Activated B cell treated with CpG ODN at 0.5 μM for 24 hours (primary cell): ENCODE results near the gene HNRNPH3. TPM values are rescaled to one million over a fixed set of nuclear protein-coding genes. Genes with fewer than 3 reads are reported as not detected.

Source experiments
- ATAC-seq: fragments of 200-7000 bp; cut with Tn5 transposase; one replicate; pipeline ENCODE4 v1.10.0; 2021; ENCODE audit warnings: low read depth, mild to moderate bottlenecking, moderate library complexity
- CTCF ChIA-PET: fragments of 350-600 bp; sonication (Branson Sonifier 250); formaldehyde crosslinking; loops from one replicate; lab custom pipeline; 2021; ENCODE audit warnings: antibody characterized with exemption; lab: Charles Lee
- POLR2A ChIA-PET: fragments of 350-600 bp; sonication (Branson Sonifier 250); formaldehyde crosslinking; loops from one replicate; lab custom pipeline; 2021; ENCODE audit warnings: antibody characterized with exemption; lab: Charles Lee
- DNase-seq: peaks from one replicate; pipeline ENCODE4 v3.0.0; 2022
- H3K27ac Mint-ChIP-seq: one replicate; pipeline ENCODE4 v1.8.0; 2020; ENCODE audit warnings: mixed read lengths
- H3K27me3 Mint-ChIP-seq: one replicate; pipeline ENCODE4 v1.8.0; 2021; ENCODE audit warnings: mixed read lengths
- H3K36me3 Mint-ChIP-seq: one replicate; pipeline ENCODE4 v1.8.0; 2021; ENCODE audit warnings: low read depth, mixed read lengths
- H3K4me1 Mint-ChIP-seq: one replicate; pipeline ENCODE4 v1.8.0; 2021; ENCODE audit warnings: mixed read lengths
- H3K4me3 Mint-ChIP-seq: one replicate; pipeline ENCODE4 v1.8.0; 2020; ENCODE audit warnings: mild to moderate bottlenecking, mixed read lengths
- H3K9me3 Mint-ChIP-seq: one replicate; pipeline ENCODE4 v1.8.0; 2020; ENCODE audit warnings: mixed read lengths
- CTCF ChIP-seq: fragments of 200-600 bp; IDR thresholded peaks from one replicate; pipeline ENCODE4 v1.8.0; 2022; ENCODE audit warnings: antibody characterized with exemption, mild to moderate bottlenecking
- intact Hi-C: fragments of 100-400 bp; cut with micrococcal nuclease; formaldehyde crosslinking; loops from one replicate; pipeline ENCODE4 v1.15.1; 2024
- total RNA-seq: library from RNA; stranded (reverse); gene quantifications from 2 replicates; pipeline ENCODE4 v1.2.3, GENCODE V29; 2022

The HNRNPH3 gene
- total RNA-seq, 1 donor from 2014 or later = 113 TPM

GRCh38 chr10:68362590-68362989 is 30.7 kb downstream of the HNRNPH3 start:
- ATAC-seq = no peak
- no peak for TF ChIP-seq CTCF
- Mint-ChIP-seq H3K9me3 (no peaks in the 10 kb centered on the region), H3K4me3 (no peak overlapping the region), H3K27me3 (no peaks in the 10 kb centered on the region), H3K4me1 (peaks cover 5% of the 10 kb centered on the region), H3K36me3 (peaks cover 32% of the 10 kb centered on the region), H3K27ac (peak overlapping the region; percentile 18)
- intact Hi-C loops = no loop called here
- POLR2A ChIA-PET = interaction anchor here (0.6 to 1.4 kb wide), 2 partner anchors 31 to 141 kb away, joined by 5 to 6 read pairs; partner anchors contain the start of gene HNRNPH3
- DNase-seq = no peak
- CTCF ChIA-PET = no interaction called here

GRCh38 chr10:68364101-68364886 is 32.4 kb downstream of the HNRNPH3 start:
- no peak for TF ChIP-seq CTCF
- intact Hi-C loops = no loop called here
- POLR2A ChIA-PET = interaction anchor here (1.4 kb wide), 1 partner anchor 32 kb away, joined by 5 read pairs; the partner anchor contains the start of gene HNRNPH3
- no peaks in the 10 kb centered on the region for H3K9me3 Mint-ChIP-seq
- ATAC-seq = no peak
- DNase-seq = no peak
- H3K4me1 Mint-ChIP-seq = peaks cover 5% of the 10 kb centered on the region
- H3K4me3 Mint-ChIP-seq = no peak overlapping the region
- CTCF ChIA-PET = interaction anchor here (0.9 kb wide), 1 partner anchor 43 kb away, joined by 3 read pairs; the partner anchor contains the start of gene RUFY2
- no peak overlapping the region for H3K27ac Mint-ChIP-seq
- peaks cover 35% of the 10 kb centered on the region for H3K36me3 Mint-ChIP-seq
- no peaks in the 10 kb centered on the region for H3K27me3 Mint-ChIP-seq

DNA sequence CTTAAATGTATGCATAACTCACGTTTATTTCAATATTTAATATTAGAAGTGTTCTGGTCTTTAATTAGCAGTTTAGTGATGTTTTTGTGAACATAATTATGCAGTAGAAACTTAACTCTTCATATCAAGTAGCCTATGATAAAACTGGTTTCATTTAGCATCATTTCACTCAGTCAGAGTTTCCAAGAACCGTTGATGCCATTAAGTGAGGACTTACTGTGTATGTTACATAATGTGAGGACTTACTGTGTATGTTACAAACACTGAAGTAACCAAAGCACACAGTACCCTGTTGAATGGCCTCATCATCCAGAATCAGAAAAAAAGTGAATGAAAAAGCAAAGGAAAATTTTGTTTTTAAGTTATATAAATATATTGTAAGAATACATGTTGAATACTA is 33.7 kb downstream of the HNRNPH3 start:
- Mint-ChIP-seq H3K27ac (no peak overlapping the region), H3K36me3 (peaks cover 41% of the 10 kb centered on the region), H3K9me3 (peaks cover 3% of the 10 kb centered on the region), H3K4me1 (peaks cover 5% of the 10 kb centered on the region), H3K4me3 (no peak overlapping the region), H3K27me3 (no peaks in the 10 kb centered on the region)
- intact Hi-C loops = no loop called here
- no peak for TF ChIP-seq CTCF
- ChIA-PET POLR2A (no interaction called here), CTCF (no interaction called here)
- DNase-seq (no peak), ATAC-seq (no peak)

- H3K27me3 Mint-ChIP-seq = no peaks in the 10 kb centered on the region
- H3K4me1 Mint-ChIP-seq = peaks cover 5% of the 10 kb centered on the region
- ATAC-seq (no peak), DNase-seq (no peak)
- H3K27ac Mint-ChIP-seq = no peak overlapping the region
- H3K9me3 Mint-ChIP-seq = peaks cover 5% of the 10 kb centered on the region
- ChIA-PET POLR2A (no interaction called here), CTCF (no interaction called here)
- no peak for TF ChIP-seq CTCF
- peaks cover 42% of the 10 kb centered on the region for H3K36me3 Mint-ChIP-seq
- intact Hi-C loops = no loop called here
- no peak overlapping the region for H3K4me3 Mint-ChIP-seq
These were observed 34.7 kb downstream of the HNRNPH3 start for GRCh38 chr10:68366600-68366999.

DNA sequence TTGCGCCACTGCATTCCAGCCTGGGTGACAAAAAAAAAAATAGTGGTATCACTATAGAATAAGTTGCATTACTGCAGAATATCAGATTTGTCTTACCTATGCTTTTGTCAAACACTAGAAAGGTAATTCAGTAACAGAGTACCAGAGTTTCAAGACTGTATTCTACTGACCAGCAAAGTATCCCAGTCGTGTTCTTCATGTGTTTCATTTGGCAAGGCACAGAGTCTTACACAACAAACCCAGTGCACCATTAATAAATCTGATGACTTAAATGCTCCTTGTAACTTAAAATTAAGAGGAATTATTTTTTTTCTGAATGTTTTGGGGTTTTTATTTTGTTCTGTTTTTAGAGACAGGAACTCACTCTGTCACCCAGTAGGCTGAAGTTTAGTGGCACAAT is 35.3 kb downstream of the HNRNPH3 start:
- intact Hi-C loops = no loop called here
- H3K4me3 Mint-ChIP-seq = no peak overlapping the region
- H3K4me1 Mint-ChIP-seq = peaks cover 5% of the 10 kb centered on the region
- H3K27me3 Mint-ChIP-seq = no peaks in the 10 kb centered on the region
- CTCF ChIA-PET = no interaction called here
- H3K27ac Mint-ChIP-seq = no peak overlapping the region
- peaks cover 5% of the 10 kb centered on the region for H3K9me3 Mint-ChIP-seq
- no peak for TF ChIP-seq CTCF
- peaks cover 42% of the 10 kb centered on the region for H3K36me3 Mint-ChIP-seq
- ATAC-seq (no peak), DNase-seq (no peak)
- POLR2A ChIA-PET = no interaction called here
